Gastroesophageal sphincter (tissue), 4 donors: Measurements from ENCODE around the gene ETS2. TPM values are rescaled to one million over a fixed set of nuclear protein-coding genes. Genes with fewer than 3 reads are reported as not detected.

Experiments used
- ATAC-seq: fragments of 150-250 bp; one replicate; pipeline ENCODE4 v1.9.1; 2016; ENCODE audit warnings: mild to moderate bottlenecking, moderate library complexity
- H3K27ac ChIP-seq, 4 donors: fragments of 200-600 bp; sonication (generic) in 3 of 4; 1 replicate in 3 of 4; 2 replicates in 1 of 4; pipeline ENCODE4 v1.5.1; 2016 to 2019
- H3K27me3 ChIP-seq: fragments of 200-600 bp; sonication (generic); one replicate; pipeline ENCODE4 v1.5.1; 2019
- H3K36me3 ChIP-seq, 2 donors: fragments of 200-600 bp; sonication (generic); one replicate each; pipeline ENCODE4 v1.5.1; 2019; ENCODE audit warnings: control low read depth in 1 of 2
- H3K4me1 ChIP-seq, 3 donors: fragments of 200-600 bp; sonication (generic); 1 replicate in 2 of 3; 2 replicates in 1 of 3; pipeline ENCODE4 v1.5.1; 2016 to 2019; ENCODE audit warnings: control low read depth in 2 of 3
- H3K4me3 ChIP-seq, 2 donors: fragments of 200-600 bp; sonication (generic); one replicate each; pipeline ENCODE4 v1.5.1; 2019; ENCODE audit warnings: mild to moderate bottlenecking in 1 of 2, moderate library complexity in 1 of 2
- H3K9me3 ChIP-seq, 3 donors: fragments of 200-600 bp; sonication (generic); one replicate each; pipeline ENCODE4 v1.5.1; 2017 to 2019; ENCODE audit warnings: control low read depth in 2 of 3
- CTCF ChIP-seq, 4 experiments: fragments of 200-600 bp in 2 of 4; fragments of 450-650 bp in 2 of 4; sonication (generic) in 1 of 4; IDR thresholded peaks; one replicate each; pipeline ENCODE4 v1.5.1; 2017 to 2019; ENCODE audit warnings: antibody characterized with exemption in 4 of 4, mild to moderate bottlenecking in 2 of 4, moderate library complexity in 2 of 4
- EP300 ChIP-seq: sonication (generic); formaldehyde crosslinking; IDR thresholded peaks from one replicate; pipeline ENCODE4 v1.6.1; 2017; ENCODE audit warnings: antibody characterized with exemption, mild to moderate bottlenecking
- POLR2A ChIP-seq, 2 donors: fragments of 450-650 bp; IDR thresholded peaks; one replicate each; pipeline ENCODE4 v1.6.1; 2017; ENCODE audit warnings: antibody characterized with exemption in 2 of 2, mild to moderate bottlenecking in 2 of 2, moderate library complexity in 1 of 2
- POLR2AphosphoS5 ChIP-seq: sonication (generic); formaldehyde crosslinking; IDR thresholded peaks from one replicate; pipeline ENCODE4 v1.6.1; 2017; ENCODE audit warnings: antibody characterized with exemption
- WGBS, 2 donors: methylation state at CpG; one replicate each; pipeline ENCODE4 v1.1.5; 2018; ENCODE audit warnings: low coverage in 1 of 2; 5-methylcytosine and 5-hydroxymethylcytosine counted together
- total RNA-seq, 4 donors: library from RNA; depleted of rRNA; stranded (reverse); fragments of >200 nt; gene quantifications; one replicate each; pipeline ENCODE4 v1.1.0, GENCODE V29; 2016

ETS2 gene
- total RNA-seq, 4 donors from 2014 or later, result 50.9 to 169 (median 63.5) TPM

DNA sequence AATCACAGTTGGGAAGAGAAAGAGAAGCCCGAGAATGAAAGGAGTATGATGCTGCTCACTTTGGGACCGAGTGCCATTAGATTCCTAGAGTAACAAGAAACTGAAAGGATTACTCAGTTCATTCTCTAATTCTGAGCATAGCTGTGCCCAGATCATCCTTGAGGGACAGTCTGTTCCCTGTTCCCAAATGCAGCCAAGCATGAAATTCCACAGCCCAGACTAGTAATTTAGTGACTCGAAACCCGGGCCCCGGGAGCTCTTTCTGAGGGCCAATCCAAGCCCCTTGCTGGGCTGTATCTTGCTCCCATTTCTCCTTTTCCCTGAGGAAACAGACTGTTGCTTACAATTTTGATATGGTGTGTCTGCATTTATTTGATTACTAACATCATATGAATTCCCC, 30.0 kb upstream of the ETS2 start:
- WGBS, 2 donors, result 67 to 80% methylated on average over 1 to 5 of the region's 5 CpGs
- H3K27ac ChIP-seq, result no peak overlapping the region
- ATAC-seq, result no peak

DNA sequence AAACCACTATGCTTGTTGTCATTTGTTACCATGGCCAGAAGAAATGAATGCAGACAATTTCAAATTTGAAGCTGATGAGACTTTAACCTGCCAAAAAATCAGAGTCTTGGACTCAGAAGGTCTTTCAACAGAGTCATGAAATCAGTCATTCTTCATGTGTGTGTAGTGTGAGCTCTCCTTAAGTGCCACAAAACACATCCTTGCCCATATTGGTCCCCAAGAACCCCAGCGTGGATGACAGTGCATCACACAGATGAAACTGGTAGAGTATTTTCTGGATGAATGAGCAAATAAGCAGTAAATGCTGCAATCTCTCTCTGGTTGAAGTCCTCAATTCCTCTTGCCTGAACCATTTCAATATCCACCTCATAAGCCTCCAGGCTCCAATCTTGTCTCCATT, 28.7 kb upstream of the ETS2 start:
- Histone ChIP-seq H3K4me3 (no peak overlapping the region), H3K9me3 (peaks cover 0 to 18% (median 0%) of the 10 kb centered on the region in 3 donors), H3K4me1 (peaks cover 0 to 13% (median 0%) of the 10 kb centered on the region in 3 donors), H3K27me3 (no peaks in the 10 kb centered on the region), H3K36me3 (no peaks in the 10 kb centered on the region), H3K27ac (no peak overlapping the region)
- TF ChIP-seq POLR2A (IDR thresholded peaks at IDR 0.05) (no peak), CTCF (IDR thresholded peaks at IDR 0.05) (no peak), EP300 (no peak), POLR2AphosphoS5 (no peak)
- ATAC-seq, result no peak
- WGBS, 2 donors, result 80 to 100% methylated on average over 1 of the region's 1 CpG

More for the DNA sequence above, 30.0 kb upstream of the ETS2 start:
- H3K4me3 ChIP-seq, result no peak overlapping the region
- TF ChIP-seq CTCF (IDR thresholded peaks at IDR 0.05) (no peak), EP300 (no peak), POLR2AphosphoS5 (no peak), POLR2A (IDR thresholded peaks at IDR 0.05) (no peak)
- H3K27me3 ChIP-seq, result no peaks in the 10 kb centered on the region
- H3K36me3 ChIP-seq, result no peaks in the 10 kb centered on the region
- peaks cover 0 to 13% (median 0%) of the 10 kb centered on the region in 3 donors for H3K9me3 ChIP-seq
- H3K4me1 ChIP-seq, result peaks cover 0 to 13% (median 0%) of the 10 kb centered on the region in 3 donors

DNA sequence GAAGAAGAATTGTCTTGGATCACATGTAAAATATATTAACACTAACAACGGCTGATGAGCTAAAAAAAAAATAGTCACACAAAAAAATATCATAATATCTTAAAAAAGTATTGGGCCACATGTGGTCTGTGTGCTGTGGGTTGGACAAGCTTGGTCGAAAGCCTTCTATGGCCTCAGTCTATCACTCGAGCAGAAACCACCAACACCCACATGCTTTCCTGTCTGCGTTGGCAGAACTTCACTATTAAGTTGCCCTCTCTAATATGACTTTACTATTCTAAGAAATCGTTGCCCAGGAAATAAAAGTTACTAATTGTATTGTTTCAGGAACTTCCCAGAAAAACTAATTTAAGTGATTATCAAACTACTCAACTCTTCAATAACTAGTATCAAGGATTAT, 28.2 kb upstream of the ETS2 start:
- WGBS, 2 donors, result 71 to 74% methylated on average over 5 of the region's 5 CpGs
- H3K9me3 ChIP-seq, result peaks cover 0 to 23% (median 0%) of the 10 kb centered on the region in 3 donors

DNA sequence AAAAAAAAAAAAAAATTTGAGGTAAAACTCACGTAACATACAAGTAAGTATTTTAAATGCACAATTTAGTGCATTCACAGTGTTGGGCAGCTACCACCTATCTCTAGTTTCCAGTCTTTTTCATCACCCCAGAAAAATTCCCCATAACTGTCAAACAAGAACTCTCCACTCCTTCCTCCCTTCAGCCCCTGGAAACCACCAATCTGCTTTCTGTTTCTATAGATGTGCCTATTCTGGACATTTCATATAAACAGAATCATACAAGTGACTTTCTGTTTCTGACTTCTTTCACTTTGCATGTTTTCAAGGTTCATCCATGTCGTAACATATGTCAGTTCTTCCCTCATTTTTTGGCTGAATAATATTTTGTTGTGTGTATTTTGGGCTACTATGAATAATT, 24.9 kb upstream of the ETS2 start:
- ATAC-seq, result no peak
- WGBS, 2 donors, result 80 to 94% methylated on average over 1 to 2 of the region's 2 CpGs
- Histone ChIP-seq H3K27ac (no peak overlapping the region), H3K4me3 (no peak overlapping the region), H3K36me3 (no peaks in the 10 kb centered on the region), H3K9me3 (peaks cover 0 to 32% (median 0%) of the 10 kb centered on the region in 3 donors), H3K4me1 (no peaks in the 10 kb centered on the region), H3K27me3 (no peaks in the 10 kb centered on the region)
- TF ChIP-seq CTCF (IDR thresholded peaks at IDR 0.05) (no peak), POLR2AphosphoS5 (no peak), POLR2A (IDR thresholded peaks at IDR 0.05) (no peak), EP300 (no peak)

More for the DNA sequence above, 28.2 kb upstream of the ETS2 start:
- TF ChIP-seq POLR2A (IDR thresholded peaks at IDR 0.05), result no peak
- no peak for TF ChIP-seq EP300
- no peak for TF ChIP-seq CTCF (IDR thresholded peaks at IDR 0.05)
- no peak for TF ChIP-seq POLR2AphosphoS5
- Histone ChIP-seq H3K27me3 (no peaks in the 10 kb centered on the region), H3K36me3 (no peaks in the 10 kb centered on the region), H3K4me1 (peaks cover 0 to 13% (median 0%) of the 10 kb centered on the region in 3 donors), H3K4me3 (no peak overlapping the region), H3K27ac (no peak overlapping the region)
- no peak for ATAC-seq

DNA sequence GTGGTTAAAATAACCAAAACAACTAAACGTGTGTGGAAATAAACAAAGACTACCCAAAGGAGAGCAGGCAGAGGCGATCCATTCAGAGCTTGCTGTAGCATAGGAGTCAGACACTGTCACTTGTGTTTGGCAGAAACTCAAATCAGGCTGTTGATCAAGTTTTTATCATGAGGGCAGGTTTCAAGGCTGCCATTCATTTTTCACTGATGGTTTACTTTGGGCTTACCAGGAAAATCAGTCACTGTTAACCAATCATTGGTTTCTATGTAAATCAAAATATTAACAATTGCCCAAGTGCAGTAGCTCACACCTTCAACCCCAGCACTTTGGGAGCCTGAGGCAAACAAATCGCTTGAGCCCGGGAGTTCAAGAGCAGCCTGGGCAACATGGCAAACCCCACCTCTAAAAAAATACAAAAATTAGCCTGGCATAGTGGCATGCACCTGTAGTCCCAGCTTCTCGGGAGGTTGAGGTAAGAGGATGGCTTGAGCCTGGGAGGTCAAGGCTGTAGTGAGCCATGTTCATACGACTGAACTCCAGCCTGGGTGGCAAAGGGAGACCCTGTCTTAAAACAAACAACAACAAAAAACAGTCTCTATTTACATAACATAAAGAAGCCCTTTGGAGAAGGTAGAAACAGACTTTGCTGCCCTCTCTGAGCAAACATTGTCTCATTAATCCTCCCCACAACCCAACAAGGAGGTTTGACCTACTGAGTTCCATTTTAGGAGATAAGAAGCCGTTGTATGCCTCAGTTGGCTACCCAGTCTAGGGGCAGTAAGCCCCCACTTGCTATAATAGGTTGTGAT, 21.1 kb upstream of the ETS2 start:
- TF ChIP-seq POLR2A (IDR thresholded peaks at IDR 0.05), result no peak
- no peak for TF ChIP-seq POLR2AphosphoS5
- no peak for TF ChIP-seq EP300
- no peak for TF ChIP-seq CTCF (IDR thresholded peaks at IDR 0.05)
- H3K27me3 ChIP-seq, result no peaks in the 10 kb centered on the region
- H3K4me3 ChIP-seq, result no peak overlapping the region
- 79 to 100% methylated on average over 2 to 7 of the region's 7 CpGs for WGBS, 2 donors
- H3K36me3 ChIP-seq, result no peaks in the 10 kb centered on the region
- no peaks in the 10 kb centered on the region for H3K4me1 ChIP-seq
- ATAC-seq, result no peak
- peaks cover 0 to 19% (median 0%) of the 10 kb centered on the region in 3 donors for H3K9me3 ChIP-seq
- no peak overlapping the region for H3K27ac ChIP-seq
